ENCODE data around the gene CLCN2. TPM values are rescaled to one million over a fixed set of nuclear protein-coding genes. Genes with fewer than 3 reads are reported as not detected.

CLCN2 gene
- total and polyA plus RNA-seq, 12 donors, result 7.5 to 27.8 (median 14.9) TPM

DNA sequence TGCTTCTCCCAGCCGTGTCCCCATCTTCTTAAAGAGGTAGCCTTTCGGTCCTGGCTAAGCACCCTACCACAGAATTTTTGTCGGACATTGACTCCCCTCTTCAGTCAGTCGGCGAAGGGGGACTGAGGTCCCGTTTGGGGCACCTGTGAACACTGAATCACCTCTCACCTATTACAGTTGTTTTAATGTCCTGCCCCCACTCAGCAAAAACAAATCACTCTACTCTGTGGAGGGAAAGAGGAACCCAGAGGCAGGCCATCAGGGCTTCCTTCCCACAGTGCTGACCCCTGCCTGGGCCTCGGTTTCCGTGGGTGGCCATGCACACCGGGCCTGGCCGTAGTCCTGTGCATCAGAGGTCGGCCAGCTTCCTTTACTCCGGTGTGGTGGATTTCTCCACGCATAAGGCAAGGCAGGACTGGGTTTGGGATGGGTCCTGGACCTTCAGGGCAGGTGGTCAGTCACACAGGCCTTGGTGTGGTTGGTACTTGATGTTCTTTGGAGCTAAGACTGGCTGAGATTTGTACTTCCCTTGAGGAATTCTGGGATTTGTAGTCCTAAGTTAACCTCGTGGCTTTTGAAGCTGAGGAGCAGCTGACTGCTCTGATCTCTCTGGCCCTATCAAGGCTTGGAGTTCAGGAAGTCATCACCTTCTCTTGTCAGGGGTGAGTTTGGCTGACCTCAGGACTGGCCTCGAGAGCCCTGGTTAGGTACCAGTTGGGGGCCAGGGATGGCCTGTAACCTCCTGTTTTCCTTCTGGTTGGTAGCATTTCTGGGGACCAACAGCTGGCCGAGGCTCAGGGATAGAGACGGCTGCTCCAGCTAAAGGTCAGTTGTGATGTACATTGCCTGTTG lies 24.6 kb downstream of the CLCN2 start:
- Histone ChIP-seq H3K9me3 (replicated peaks in 1 of 3) (no peaks in the 10 kb centered on the region), H3K27ac (peak overlapping the region; percentile 93 to 98 (median 94)), H3K27me3 (no peaks in the 10 kb centered on the region), H3K4me3 (peak overlapping the region in 3 of 4 donors; percentile 81 to 89 (median 83)), H3K36me3 (replicated peaks in 1 of 2) (peaks cover 0 to 41% of the 10 kb centered on the region in 2 donors), H3K4me1 (replicated peaks in 1 of 2) (peaks cover 13 to 37% of the 10 kb centered on the region in 2 donors)
- 8 to 16% (median 9%) methylated on average over 9 to 17 of the region's 17 CpGs for WGBS, 4 donors
- intact Hi-C loops (cut with DNase I), result no loop called here
- DNase-seq, result peak in 4 of 7 donors; percentile 41 to 54 (median 50)
- TF ChIP-seq POLR2A (IDR thresholded peaks at IDR 0.05), result peak in 1 of 2 donors; percentile 43
- TF ChIP-seq, protein P1, sequence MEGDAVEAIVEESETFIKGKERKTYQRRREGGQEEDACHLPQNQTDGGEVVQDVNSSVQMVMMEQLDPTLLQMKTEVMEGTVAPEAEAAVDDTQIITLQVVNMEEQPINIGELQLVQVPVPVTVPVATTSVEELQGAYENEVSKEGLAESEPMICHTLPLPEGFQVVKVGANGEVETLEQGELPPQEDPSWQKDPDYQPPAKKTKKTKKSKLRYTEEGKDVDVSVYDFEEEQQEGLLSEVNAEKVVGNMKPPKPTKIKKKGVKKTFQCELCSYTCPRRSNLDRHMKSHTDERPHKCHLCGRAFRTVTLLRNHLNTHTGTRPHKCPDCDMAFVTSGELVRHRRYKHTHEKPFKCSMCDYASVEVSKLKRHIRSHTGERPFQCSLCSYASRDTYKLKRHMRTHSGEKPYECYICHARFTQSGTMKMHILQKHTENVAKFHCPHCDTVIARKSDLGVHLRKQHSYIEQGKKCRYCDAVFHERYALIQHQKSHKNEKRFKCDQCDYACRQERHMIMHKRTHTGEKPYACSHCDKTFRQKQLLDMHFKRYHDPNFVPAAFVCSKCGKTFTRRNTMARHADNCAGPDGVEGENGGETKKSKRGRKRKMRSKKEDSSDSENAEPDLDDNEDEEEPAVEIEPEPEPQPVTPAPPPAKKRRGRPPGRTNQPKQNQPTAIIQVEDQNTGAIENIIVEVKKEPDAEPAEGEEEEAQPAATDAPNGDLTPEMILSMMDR (IDR thresholded peaks at IDR 0.05), result no peak

DNA sequence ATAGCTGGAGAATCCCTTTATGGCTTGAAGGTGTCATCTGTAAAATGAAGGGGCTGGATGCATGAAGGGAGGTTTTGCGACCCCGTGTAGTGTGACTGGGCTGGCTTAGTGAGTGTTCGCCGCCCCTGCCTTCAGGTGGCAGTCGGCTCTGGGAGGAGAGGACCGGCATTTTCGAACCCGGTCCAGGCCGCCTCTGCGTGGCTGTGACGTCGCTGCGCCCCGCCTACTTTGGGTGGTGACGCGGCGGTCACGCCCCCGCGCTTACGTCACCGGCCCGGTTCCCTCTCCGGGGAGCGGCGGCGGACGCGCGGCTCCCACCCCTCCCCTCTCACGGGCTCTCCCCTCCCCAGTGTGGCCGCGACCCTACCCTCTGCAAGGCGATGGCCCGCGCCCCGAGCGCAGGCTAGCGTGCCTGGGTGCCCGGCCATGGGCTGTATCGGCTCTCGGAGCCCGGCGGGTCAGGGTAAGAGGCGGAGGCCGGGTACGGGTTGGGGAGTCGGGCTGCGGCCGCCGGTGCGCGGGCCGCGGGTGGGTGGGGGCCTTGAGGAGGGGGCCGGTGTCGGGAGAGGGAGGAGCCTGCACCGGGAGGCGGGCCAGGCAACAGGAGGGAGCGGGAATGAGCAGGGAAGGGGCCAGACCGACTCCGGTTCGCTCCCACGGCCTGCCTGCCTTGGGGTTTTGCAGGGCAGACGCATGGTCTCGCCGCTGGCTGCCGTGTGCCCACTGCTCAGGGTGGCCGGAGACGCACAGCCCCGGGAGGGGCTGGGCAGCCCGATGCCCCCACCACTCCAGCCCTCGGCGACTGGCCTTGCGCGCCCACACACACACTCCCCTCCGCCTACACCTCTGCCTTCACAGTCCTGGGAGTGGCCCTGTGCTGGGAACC lies 25.5 kb downstream of the CLCN2 start:
- peaks cover 13 to 37% of the 10 kb centered on the region in 2 donors for H3K4me1 ChIP-seq (replicated peaks in 1 of 2)
- H3K27me3 ChIP-seq, result no peaks in the 10 kb centered on the region
- H3K9me3 ChIP-seq (replicated peaks in 1 of 3), result no peaks in the 10 kb centered on the region
- peaks cover 0 to 44% of the 10 kb centered on the region in 2 donors for H3K36me3 ChIP-seq (replicated peaks in 1 of 2)
- TF ChIP-seq, protein P1 (IDR thresholded peaks at IDR 0.05), result no peak
- TF ChIP-seq POLR2A (IDR thresholded peaks at IDR 0.05), result peak; percentile 60 to 66
- peak overlapping the region; percentile 93 to 98 (median 94) for H3K27ac ChIP-seq
- intact Hi-C loops (cut with DNase I), result no loop called here
- peak; percentile 78 to 94 (median 89) for DNase-seq
- H3K4me3 ChIP-seq, result peak overlapping the region in 3 of 4 donors; percentile 81 to 89 (median 83)
- 0 to 5% (median 1%) methylated on average over 12 to 77 of the region's 77 CpGs for WGBS, 4 donors

DNA sequence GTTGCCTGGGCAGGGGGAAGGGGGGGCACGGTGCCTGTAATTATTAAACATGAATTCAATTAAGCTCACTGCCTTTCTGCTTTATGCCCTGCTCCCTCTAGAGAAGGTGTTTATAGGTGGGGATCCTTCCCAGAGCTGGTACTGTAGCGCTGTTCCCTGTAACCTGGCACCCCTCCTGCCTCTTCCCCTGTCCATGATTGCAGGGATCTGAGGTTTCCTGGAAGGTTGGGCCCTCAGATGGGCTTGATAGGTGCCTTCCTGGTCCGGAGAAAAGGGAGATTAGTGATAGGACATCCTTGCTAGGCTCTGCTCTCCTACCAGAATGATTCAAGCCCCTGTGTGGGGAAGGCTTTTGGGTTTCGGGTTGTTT lies 26.1 kb downstream of the CLCN2 start:
- TF ChIP-seq POLR2A (IDR thresholded peaks at IDR 0.05), result no peak
- TF ChIP-seq, protein P1 (IDR thresholded peaks at IDR 0.05), result no peak
- Histone ChIP-seq H3K27ac (peak overlapping the region; percentile 93 to 98 (median 94)), H3K9me3 (replicated peaks in 1 of 3) (no peaks in the 10 kb centered on the region), H3K36me3 (replicated peaks in 1 of 2) (peaks cover 0 to 51% of the 10 kb centered on the region in 2 donors), H3K27me3 (no peaks in the 10 kb centered on the region), H3K4me1 (replicated peaks in 1 of 2) (peaks cover 13 to 37% of the 10 kb centered on the region in 2 donors), H3K4me3 (peak overlapping the region in 1 of 4 donors; percentile 83)
- peak in 2 of 7 donors; percentile 33 to 46 for DNase-seq
- intact Hi-C loops (cut with DNase I), result no loop called here
- WGBS, 4 donors, result 47 to 51% (median 48%) methylated on average over 3 to 4 of the region's 4 CpGs

All from adrenal gland (tissue), 12 donors.